GM19099 (cell line): ENCODE results near the gene PPM1L.

Experiments
- POLR2A ChIP-seq: IDR thresholded peaks from 3 replicates; pipeline ENCODE4 v1.6.1; 2011; ENCODE audit warnings: low read depth; ENCODE audit not compliant: insufficient read length; ENCODE audit errors: extremely low read depth

PPM1L gene

GRCh38 chr3:161073181-161073580 is 317.1 kb downstream of the PPM1L start:
- no peak for TF ChIP-seq POLR2A

DNA sequence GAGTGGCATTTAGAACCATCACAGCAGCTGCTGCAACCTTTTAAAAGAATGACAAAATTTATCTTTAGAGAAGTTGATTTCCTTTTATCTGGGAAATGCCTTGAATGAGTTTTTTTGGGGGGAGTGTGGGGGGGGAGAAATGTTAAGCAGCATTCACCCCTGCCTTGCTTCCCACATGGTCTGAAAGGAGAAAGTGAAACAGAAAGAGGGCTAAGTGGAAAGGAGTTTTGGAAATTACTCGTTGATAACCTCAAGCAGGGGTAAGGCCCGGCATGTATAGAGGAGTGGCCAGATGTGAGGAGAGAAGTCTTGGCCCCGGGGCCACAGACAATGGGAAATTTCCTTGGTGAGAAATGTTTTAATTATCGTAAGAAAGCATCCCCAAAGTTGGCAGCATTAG is 325.6 kb downstream of the PPM1L start:
- TF ChIP-seq POLR2A = no peak

DNA sequence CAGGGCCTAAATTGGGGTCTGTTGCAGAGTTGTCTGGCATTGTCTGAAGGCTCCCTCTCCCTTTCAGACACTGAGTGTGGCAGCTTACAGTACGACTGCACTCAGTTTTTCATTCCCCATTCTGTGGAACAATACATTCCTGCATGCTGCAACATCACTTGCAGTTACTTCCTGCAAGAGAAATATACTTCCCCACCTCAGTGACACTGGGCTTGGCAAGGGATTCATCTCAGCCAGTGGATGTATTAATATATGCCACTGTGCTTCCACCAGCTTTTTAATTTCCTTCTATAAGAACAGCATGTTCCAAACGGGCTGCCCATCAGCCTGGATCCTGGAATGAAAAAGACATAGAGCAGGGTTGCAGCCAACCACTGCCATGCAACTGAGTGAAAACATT is 326.0 kb downstream of the PPM1L start:
- TF ChIP-seq POLR2A = no peak

DNA sequence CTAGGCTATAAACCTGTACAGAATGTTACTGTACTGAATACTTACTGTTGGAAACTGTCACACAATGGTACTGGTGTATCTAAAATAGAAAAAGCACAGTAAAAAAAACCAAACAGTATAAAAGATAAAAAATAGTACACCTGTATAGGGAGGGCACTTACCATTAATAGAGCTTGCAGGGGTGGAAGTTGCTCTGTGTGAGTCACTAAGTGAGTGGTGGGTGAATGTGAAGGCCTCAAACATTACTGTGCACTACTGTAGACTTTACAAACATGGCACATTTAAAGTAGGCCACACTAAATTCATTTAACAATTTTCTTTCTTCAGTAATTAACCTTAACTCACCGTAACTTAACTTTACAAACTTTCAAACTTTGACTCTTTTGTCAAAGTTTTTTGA is 327.1 kb downstream of the PPM1L start:
- no peak for TF ChIP-seq POLR2A

DNA sequence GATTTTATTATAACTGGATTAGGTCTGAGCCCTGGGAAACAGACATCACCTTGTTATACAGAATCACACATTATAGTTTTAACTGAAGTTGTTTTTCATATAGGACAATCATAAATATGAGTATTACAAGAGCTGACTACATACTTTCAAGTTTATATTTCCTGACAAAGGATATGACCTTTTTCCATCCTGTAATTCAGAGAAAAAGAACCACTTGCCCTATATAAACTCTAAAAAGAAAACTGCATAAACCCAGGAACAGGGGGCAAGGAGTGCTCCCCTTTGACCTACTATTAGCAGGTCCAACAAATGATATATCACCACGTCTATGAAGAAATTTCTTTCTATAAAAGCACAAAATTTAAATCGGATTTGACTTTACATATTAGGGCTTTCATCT is 328.2 kb downstream of the PPM1L start:
- TF ChIP-seq POLR2A = no peak

DNA sequence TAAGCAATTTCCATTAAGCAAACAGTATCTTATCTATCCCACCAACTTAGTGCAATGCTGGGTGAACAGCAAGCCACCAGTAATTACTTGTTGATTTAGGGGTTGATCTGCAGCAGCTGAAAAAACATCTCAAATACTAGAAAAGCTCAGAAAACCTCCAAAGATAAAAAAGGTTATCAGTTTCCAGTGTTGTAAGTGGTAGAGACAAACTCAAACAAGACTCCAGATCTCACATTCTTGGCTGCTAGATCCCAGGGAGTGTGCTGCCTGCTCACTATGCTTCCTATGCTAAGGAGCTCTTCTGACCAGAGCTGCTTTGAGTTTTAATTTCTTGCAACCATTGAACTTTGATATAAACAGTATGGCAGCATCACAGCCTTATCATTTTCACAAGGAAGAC is 337.9 kb downstream of the PPM1L start:
- no peak for TF ChIP-seq POLR2A

- TF ChIP-seq POLR2A = no peak
These were observed 340.8 kb downstream of the PPM1L start for GRCh38 chr3:161096771-161097367.

- no peak for TF ChIP-seq POLR2A
These were observed 345.0 kb downstream of the PPM1L start for GRCh38 chr3:161100994-161101393.

DNA sequence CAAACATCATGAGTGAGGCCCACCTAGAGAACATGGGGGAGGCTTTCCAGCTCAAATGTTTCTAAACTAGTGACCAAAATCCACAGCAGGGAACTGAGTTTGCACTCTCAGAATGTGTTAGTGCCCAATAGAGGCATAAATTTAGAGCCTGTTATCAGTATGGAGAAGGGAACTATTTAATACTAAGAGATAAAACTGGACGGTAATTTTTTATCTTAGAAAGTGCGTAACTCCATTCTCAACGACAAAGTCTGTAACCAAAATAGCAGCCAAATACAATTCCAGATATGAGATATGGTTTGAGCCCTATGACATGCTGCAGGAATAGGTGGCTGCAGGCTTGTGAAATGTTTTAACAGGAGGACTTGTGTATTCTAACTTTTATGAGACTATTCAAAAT is 345.6 kb downstream of the PPM1L start:
- TF ChIP-seq POLR2A = no peak

DNA sequence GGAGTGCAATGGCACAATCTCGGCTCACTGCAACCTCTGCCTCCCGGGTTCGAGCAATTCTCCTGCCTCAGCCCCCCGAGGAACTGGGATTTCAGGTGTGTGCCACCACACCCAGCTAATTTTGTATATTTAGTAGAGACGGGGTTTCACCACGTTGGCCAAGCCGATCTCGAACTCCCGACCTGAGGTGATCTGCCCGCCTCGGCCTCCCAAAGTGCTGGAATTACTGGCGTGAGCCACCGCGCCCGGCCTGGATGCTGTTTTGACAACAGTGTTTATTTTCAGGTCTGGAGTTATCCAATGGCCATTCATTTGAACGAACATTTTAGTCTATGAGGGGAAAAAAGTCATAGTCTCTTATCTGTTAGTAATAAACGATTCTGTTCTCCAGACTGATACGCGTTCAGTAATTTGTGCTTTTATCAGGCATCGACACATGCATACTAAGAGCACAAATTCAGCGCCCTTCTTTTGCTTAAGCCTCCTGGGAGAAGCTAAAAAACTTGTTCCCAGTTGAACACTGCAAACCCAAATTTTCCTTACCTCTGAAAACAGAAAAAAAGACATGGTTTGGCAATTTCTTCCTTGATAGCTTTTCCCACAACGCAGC is 347.9 kb downstream of the PPM1L start:
- TF ChIP-seq POLR2A = no peak

GRCh38 chr3:161104561-161105551 is 348.8 kb downstream of the PPM1L start, which contains the start of gene B3GALNT1:
Gene B3GALNT1 (minus strand): TSS chr3:161105349. CDS start chr3:161086754, 18,595 bp downstream.
- TF ChIP-seq POLR2A = peak; percentile 50

DNA sequence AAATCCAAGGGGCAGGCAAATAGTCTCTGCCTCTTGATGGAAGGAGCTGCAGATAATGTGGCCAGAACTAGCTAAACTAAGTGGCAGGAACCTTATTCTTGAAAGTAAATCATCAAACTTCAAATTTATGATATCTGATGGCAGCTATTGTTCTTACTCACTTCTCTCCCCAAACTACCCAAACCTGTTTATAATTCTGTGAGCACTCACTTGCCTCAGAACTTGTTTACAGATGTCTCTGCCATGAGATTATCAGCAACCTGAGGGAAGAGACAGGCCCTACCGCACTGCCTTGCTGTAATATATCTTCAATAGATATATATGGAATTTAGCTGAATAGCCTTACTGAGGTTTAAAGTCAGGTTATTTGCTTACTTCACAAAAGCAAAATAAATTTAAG is 351.3 kb downstream of the PPM1L start:
- TF ChIP-seq POLR2A = no peak

DNA sequence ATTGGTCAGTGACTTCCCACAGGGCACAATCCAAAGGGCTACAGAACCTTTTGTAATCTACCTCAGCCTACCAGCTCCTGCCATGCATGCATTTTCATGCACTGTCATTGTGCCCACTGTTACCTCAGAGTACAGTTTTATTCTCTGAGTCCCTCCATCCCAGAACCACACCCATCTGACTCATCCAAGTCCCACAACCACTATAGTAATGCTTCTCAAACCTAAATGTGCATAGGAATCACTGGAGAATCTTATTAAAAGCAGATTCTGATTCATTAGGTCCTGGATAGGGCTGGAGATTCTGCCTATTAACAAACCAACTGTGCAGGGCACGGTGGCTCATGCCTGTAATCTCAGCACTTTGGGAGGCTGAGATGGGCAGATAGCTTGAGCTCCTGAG is 352.8 kb downstream of the PPM1L start:
- TF ChIP-seq POLR2A = no peak

GRCh38 chr3:161117646-161118045 is 361.6 kb downstream of the PPM1L start:
- TF ChIP-seq POLR2A = no peak

- TF ChIP-seq POLR2A = no peak
These were observed 370.5 kb downstream of the PPM1L start for GRCh38 chr3:161126495-161126894.
